K562 (cell line): Measurements from ENCODE around the gene AGPAT4. TPM values are rescaled to one million over a fixed set of nuclear protein-coding genes. Genes with fewer than 3 reads are reported as not detected.

Experiments
- BACH1 ChIP-seq: fragments of 200-800 bp; sonication (Bioruptor generic); IDR thresholded peaks from 2 replicates; pipeline ENCODE4 v1.6.1; 2016; ENCODE audit warnings: missing genetic modification characterization, missing compliant biosample characterization
- DPF2 ChIP-seq: fragments of 450-650 bp; IDR thresholded peaks from 2 replicates; pipeline ENCODE4 v1.6.1; 2016
- ESRRB ChIP-seq: fragments of 250-450 bp; sonication (Bioruptor Pico); IDR thresholded peaks from 2 replicates; pipeline ENCODE4 v1.5.0; 2020; ENCODE audit warnings: mild to moderate bottlenecking, moderate library complexity, borderline replicate concordance
- HOXB6 ChIP-seq: fragments of 250-450 bp; sonication (Bioruptor Pico); IDR thresholded peaks from 2 replicates; pipeline ENCODE4 v1.5.1; 2022; ENCODE audit warnings: mild to moderate bottlenecking, borderline replicate concordance
- JUN ChIP-seq, 2 experiments: sonication (generic) in 1 of 2; formaldehyde crosslinking in 1 of 2; IDR thresholded peaks; 2 replicates each; pipeline versions ENCODE4 v1.6.1 to v1.8.0; 2012 to 2022; ENCODE audit warnings: borderline replicate concordance in 2 of 2, mild to moderate bottlenecking in 2 of 2, improper control_type of control experiment in 1 of 2, low read depth in 1 of 2, low read length in 1 of 2, missing genetic modification reagents in 1 of 2
- SUPT5H ChIP-seq: fragments of 450-650 bp; IDR thresholded peaks from 2 replicates; pipeline ENCODE4 v1.6.1; 2016
- TCF7 ChIP-seq: sonication (generic); IDR thresholded peaks from 2 replicates; pipeline ENCODE4 v1.6.1; 2016; ENCODE audit warnings: antibody characterized with exemption, borderline replicate concordance
- ZBTB17 ChIP-seq: fragments of 450-650 bp; formaldehyde crosslinking; IDR thresholded peaks from 2 replicates; pipeline ENCODE4 v1.4.0; 2020; ENCODE audit warnings: mild to moderate bottlenecking
- ZMIZ1 ChIP-seq, 2 experiments: fragments of 150-350 bp in 1 of 2; IDR thresholded peaks; 2 replicates each; pipeline ENCODE4 v1.6.1; 2012 to 2016; ENCODE audit warnings: low read depth in 2 of 2, low read length in 2 of 2, mild to moderate bottlenecking in 1 of 2, moderate library complexity in 1 of 2
- ZNF274 ChIP-seq: IDR thresholded peaks from 2 replicates; pipeline ENCODE4 v1.6.1; 2011; ENCODE audit warnings: low read depth, mild to moderate bottlenecking, low read length, moderate library complexity, borderline replicate concordance
- ZNF384 ChIP-seq: IDR thresholded peaks from 2 replicates; pipeline ENCODE4 v1.6.1; 2012; ENCODE audit warnings: low read depth, low read length, improper control_type of control experiment
- ZNF639 ChIP-seq, 2 experiments: fragments of 200-800 bp in 1 of 2; sonication (Bioruptor generic) in 1 of 2; sonication (generic) in 1 of 2; formaldehyde crosslinking in 1 of 2; IDR thresholded peaks in 1 of 2; conservative IDR thresholded peaks in 1 of 2; 2 replicates each; pipeline versions ENCODE4 v1.5.0 to v1.6.1; 2016 to 2020; ENCODE audit warnings: missing compliant biosample characterization in 1 of 2, missing genetic modification characterization in 1 of 2, missing genetic modification reagents in 1 of 2
- polyA plus RNA-seq, 8 experiments: library from polyadenylated mRNA; depleted of rRNA in 4 of 8; stranded (reverse) in 5 of 8; unstranded in 3 of 8; fragments of >200 nt; fragmentation: Nextera tagmentation in 2 of 8; fragmentation: Illumina TruSeq in 1 of 8; extraction: Ambion mirVana in 2 of 8; extraction: Trizol in 1 of 8; gene quantifications; 2 replicates each; pipeline versions ENCODE4 v1.2.1 to v1.2.3, GENCODE V29; 2011 to 2014; ENCODE audit warnings: inconsistent platforms in 1 of 8, missing spikeins in 1 of 8
- total RNA-seq, 7 experiments: library from RNA; depleted of rRNA in 6 of 7; stranded (reverse); fragments of >200 nt in 6 of 7; fragmentation: Illumina TruSeq in 2 of 7; extraction: Trizol in 2 of 7; gene quantifications; 2 replicates each; pipeline versions ENCODE4 v1.2.1 to v1.2.3, GENCODE V29; 2011 to 2021; ENCODE audit warnings: low replicate concordance in 1 of 7

Gene AGPAT4
- total and polyA plus RNA-seq, 9 of the 15 experiments (the other 6 are each of a cell fraction or from before 2014, with no cell fraction given) = 2.2 to 15.0 (median 5.7) TPM

GRCh38 chr6:161215193-161215592 is 58.7 kb downstream of the AGPAT4 start (continued):
- TF ChIP-seq JUN (IDR thresholded peaks at IDR 0.05; ENCODE audit: borderline replicate concordance, low read depth, low read length) (peak; percentile 63), JUN (CRISPR knock-in tag; IDR thresholded peaks at IDR 0.05; ENCODE audit: borderline replicate concordance) (no peak), HOXB6 (CRISPR knock-in tag) (no peak), SUPT5H (no peak), ZNF274 (no peak), ZBTB17 (peak; percentile 92), TCF7 (no peak), ZNF384 (no peak), BACH1 (tag) (no peak), ZNF639 (CRISPR knock-in tag; conservative IDR thresholded peaks at IDR 0.05 in 1 of 2, IDR thresholded peaks at IDR 0.05 in 1 of 2) (0 out of 4 replicates have a peak, but pooled peaks of 1 of the 2 experiments have one; percentile 1), ZMIZ1 (IDR thresholded peaks at IDR 0.05; ENCODE audit: low read depth in 2 of 2, low read length in 2 of 2) (0 out of 4 replicates have a peak, but pooled peaks of 1 of the 2 experiments have one; percentile 5), DPF2 (0 out of 2 replicates have a peak, but pooled peaks have one; percentile 54), ESRRB (CRISPR knock-in tag) (no peak)
- TF ChIP-seq, all 486 proteins: peak for 16
